GM21619 (cell line): ENCODE results near the gene ZFYVE28.
A peak's percentile ranks its signal among the peaks of the same experiment; 100 is the strongest.
"Not testable (repeated sequence)": the region's sequence is repeated elsewhere in the genome, so short reads cannot be mapped to it uniquely, and the experiment has no call there.

Experiments used
- ATAC-seq: cut with Tn5 transposase; IDR thresholded peaks from one replicate; pipeline ENCODE4 v1.9.1; 2021; ENCODE audit not compliant: unreplicated experiment

ZFYVE28 gene

GRCh38 chr4:2446656-2447564 lies 28.5 kb upstream of the ZFYVE28 start:
- no peak for ATAC-seq

- no peak for ATAC-seq
Measured at GRCh38 chr4:2445571-2445970, 27.1 kb upstream of the ZFYVE28 start.

- no peak for ATAC-seq
Measured at GRCh38 chr4:2445130-2445529, 26.7 kb upstream of the ZFYVE28 start.

- no peak for ATAC-seq
Measured at GRCh38 chr4:2443956-2444740, 25.7 kb upstream of the ZFYVE28 start.

GRCh38 chr4:2443061-2443730 lies 24.8 kb upstream of the ZFYVE28 start:
- no peak for ATAC-seq

- ATAC-seq, result no peak
Measured at GRCh38 chr4:2442175-2442993, 23.9 kb upstream of the ZFYVE28 start.

GRCh38 chr4:2441393-2442174 lies 23.1 kb upstream of the ZFYVE28 start:
- ATAC-seq, result peak; percentile 79

- no peak for ATAC-seq
Measured at GRCh38 chr4:2438822-2439718, 20.6 kb upstream of the ZFYVE28 start.

- no peak for ATAC-seq
Measured at GRCh38 chr4:2437475-2438215, 19.2 kb upstream of the ZFYVE28 start.

GRCh38 chr4:2436761-2437474 lies 18.5 kb upstream of the ZFYVE28 start:
- ATAC-seq, result no peak

GRCh38 chr4:2436301-2436700 lies 17.9 kb upstream of the ZFYVE28 start:
- no peak for ATAC-seq

- ATAC-seq, result no peak
Measured at GRCh38 chr4:2434420-2434819, 16.0 kb upstream of the ZFYVE28 start.

GRCh38 chr4:2433609-2434350 lies 15.3 kb upstream of the ZFYVE28 start:
- no peak for ATAC-seq

GRCh38 chr4:2432991-2433530 lies 14.6 kb upstream of the ZFYVE28 start:
- no peak for ATAC-seq

GRCh38 chr4:2432004-2432403 lies 13.6 kb upstream of the ZFYVE28 start:
- no peak for ATAC-seq

- not testable (repeated sequence) for ATAC-seq
Measured at GRCh38 chr4:2429945-2430757, 11.7 kb upstream of the ZFYVE28 start.
